ENCODE measurements around the gene CHD9. TPM values are rescaled to one million over a fixed set of nuclear protein-coding genes. Genes with fewer than 3 reads are reported as not detected.
A peak's percentile ranks its signal among the peaks of the same experiment; 100 is the strongest.

CHD9 gene
- total RNA-seq, 4 donors from 2014 or later, result 82.2 to 114 (median 91.3) TPM

DNA sequence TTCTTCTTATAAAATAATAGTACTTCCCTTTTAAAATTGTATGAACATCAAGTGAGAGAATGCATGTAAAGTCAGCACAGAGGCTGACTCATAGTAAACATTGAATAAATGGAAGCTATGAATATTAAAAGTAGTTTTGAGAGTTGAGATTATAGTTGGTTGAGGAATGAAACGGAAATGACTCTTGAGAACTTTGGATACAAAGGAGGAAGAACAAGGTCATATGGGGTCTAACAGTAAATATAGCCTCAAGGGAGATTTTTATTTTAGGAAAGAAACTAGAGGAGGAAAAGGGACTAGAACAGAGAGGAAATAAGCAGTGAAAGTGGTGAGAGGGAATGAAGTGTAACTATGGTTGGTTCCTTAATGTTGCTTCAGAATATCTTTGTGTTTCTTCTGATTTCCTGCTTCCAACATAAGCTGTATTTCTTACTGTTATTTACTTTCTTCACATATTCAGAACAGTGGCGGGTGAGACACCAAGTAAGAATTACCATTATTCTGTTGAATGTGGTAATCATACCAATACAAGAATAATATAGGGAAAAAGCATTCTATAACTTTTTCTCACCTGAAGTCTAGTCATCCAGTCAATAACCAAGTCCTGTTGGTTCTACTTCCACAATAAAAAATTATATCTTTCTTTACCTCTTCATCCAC lies 165.1 kb downstream of the CHD9 start:
- Histone ChIP-seq H3K9me3 (no peaks in the 10 kb centered on the region), H3K36me3 (peaks cover 0 to 18% (median 0%) of the 10 kb centered on the region in 3 donors), H3K27ac (peak overlapping the region in 2 of 4 donors; percentile 67 to 73), H3K27me3 (no peaks in the 10 kb centered on the region), H3K4me3 (no peak overlapping the region), H3K4me1 (peaks cover 0 to 87% (median 24%) of the 10 kb centered on the region in 4 donors)
- TF ChIP-seq EP300 (IDR thresholded peaks at IDR 0.05), result peak in 1 of 2 donors; percentile 54
- TF ChIP-seq POLR2A (IDR thresholded peaks at IDR 0.05), result no peak
- no peak for TF ChIP-seq CTCF (IDR thresholded peaks at IDR 0.05)
- 25 to 29% methylated on average over 2 of the region's 2 CpGs for WGBS, 2 donors
- no peak for DNase-seq (ENCODE audit: low spot score in 2 of 2)

DNA sequence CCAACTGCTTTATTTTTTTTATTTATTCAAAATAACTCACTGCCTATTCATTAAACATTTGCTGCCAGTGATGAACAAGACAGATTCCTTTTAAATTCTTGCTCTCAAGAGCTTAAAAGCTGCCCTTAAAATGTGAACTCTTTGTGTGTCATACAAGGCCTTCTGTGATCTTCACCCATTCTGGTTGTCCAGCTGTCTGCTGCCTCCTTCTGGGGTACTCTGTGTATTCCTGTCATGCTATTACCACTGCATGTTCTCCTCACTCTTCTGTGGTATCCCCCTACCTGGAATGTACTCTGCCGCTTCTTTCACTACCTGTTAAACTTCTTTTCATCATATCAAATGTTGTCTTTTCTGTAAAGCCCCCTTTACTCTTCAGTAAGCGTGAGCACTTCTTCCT lies 165.8 kb downstream of the CHD9 start:
- DNase-seq (ENCODE audit: low spot score in 2 of 2), result no peak
- TF ChIP-seq POLR2A (IDR thresholded peaks at IDR 0.05) (no peak), EP300 (IDR thresholded peaks at IDR 0.05) (no peak), CTCF (IDR thresholded peaks at IDR 0.05) (no peak)
- H3K4me1 ChIP-seq, result peaks cover 0 to 85% (median 22%) of the 10 kb centered on the region in 4 donors
- no peaks in the 10 kb centered on the region for H3K27me3 ChIP-seq
- H3K9me3 ChIP-seq, result no peaks in the 10 kb centered on the region
- no peak overlapping the region for H3K4me3 ChIP-seq
- H3K27ac ChIP-seq, result peak overlapping the region in 2 of 4 donors; percentile 67 to 73
- H3K36me3 ChIP-seq, result peaks cover 0 to 18% (median 0%) of the 10 kb centered on the region in 3 donors
- 76 to 91% methylated on average over 2 of the region's 2 CpGs for WGBS, 2 donors

DNA sequence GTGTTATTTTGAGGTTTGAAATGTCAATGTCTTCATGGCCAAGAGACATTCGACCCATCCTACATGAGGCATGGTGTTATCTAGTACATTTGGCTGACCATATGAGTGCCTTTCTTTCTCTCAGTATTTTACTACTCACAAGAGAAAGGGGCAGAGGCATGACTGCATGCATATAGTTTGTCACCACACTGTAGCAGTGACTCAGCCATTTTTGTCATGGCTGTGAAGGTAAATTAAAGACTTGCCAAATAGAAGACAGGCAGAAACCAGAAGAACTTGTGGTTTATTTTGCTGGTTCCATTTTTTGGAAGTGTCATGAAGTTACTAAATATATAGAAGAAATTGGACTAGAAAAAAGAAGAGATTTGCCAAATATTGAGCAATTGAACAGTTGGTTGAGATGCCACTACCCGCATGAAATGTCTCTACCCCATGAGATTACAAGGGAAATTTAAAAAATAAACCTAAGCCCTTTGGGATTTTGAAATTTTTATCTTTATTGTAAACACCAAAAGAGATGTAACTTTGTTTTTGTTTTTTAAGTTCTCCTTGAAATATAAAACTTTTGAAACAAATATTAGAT lies 170.3 kb downstream of the CHD9 start:
- TF ChIP-seq EP300 (IDR thresholded peaks at IDR 0.05) (no peak), CTCF (IDR thresholded peaks at IDR 0.05) (no peak), POLR2A (IDR thresholded peaks at IDR 0.05) (no peak)
- Histone ChIP-seq H3K4me3 (no peak overlapping the region), H3K27me3 (no peaks in the 10 kb centered on the region), H3K4me1 (peaks cover 0 to 42% (median 11%) of the 10 kb centered on the region in 4 donors), H3K36me3 (peaks cover 0 to 55% (median 5%) of the 10 kb centered on the region in 3 donors), H3K27ac (no peak overlapping the region), H3K9me3 (no peaks in the 10 kb centered on the region)
- no peak for DNase-seq (ENCODE audit: low spot score in 2 of 2)
- 69 to 74% methylated on average over 2 of the region's 2 CpGs for WGBS, 2 donors

- no peak for TF ChIP-seq EP300 (IDR thresholded peaks at IDR 0.05)
- no peak for TF ChIP-seq POLR2A (IDR thresholded peaks at IDR 0.05)
- no peak for TF ChIP-seq CTCF (IDR thresholded peaks at IDR 0.05)
- H3K27me3 ChIP-seq, result no peaks in the 10 kb centered on the region
- H3K4me1 ChIP-seq, result peaks cover 0 to 9% (median 0%) of the 10 kb centered on the region in 4 donors
- no peak for DNase-seq (ENCODE audit: low spot score in 2 of 2)
- H3K9me3 ChIP-seq, result no peaks in the 10 kb centered on the region
- 74 to 80% methylated on average over 3 of the region's 3 CpGs for WGBS, 2 donors
- no peak overlapping the region for H3K27ac ChIP-seq
- peaks cover 0 to 94% (median 5%) of the 10 kb centered on the region in 3 donors for H3K36me3 ChIP-seq
- no peak overlapping the region for H3K4me3 ChIP-seq
Measured at GRCh38 chr16:53232826-53233529, 178.2 kb downstream of the CHD9 start.

GRCh38 chr16:53234836-53235235 lies 180.0 kb downstream of the CHD9 start:
- H3K27ac ChIP-seq, result no peak overlapping the region
- H3K4me1 ChIP-seq, result peaks cover 0 to 9% (median 0%) of the 10 kb centered on the region in 4 donors
- peaks cover 0 to 97% (median 0%) of the 10 kb centered on the region in 3 donors for H3K36me3 ChIP-seq
- no peaks in the 10 kb centered on the region for H3K27me3 ChIP-seq
- TF ChIP-seq EP300 (IDR thresholded peaks at IDR 0.05) (no peak), POLR2A (IDR thresholded peaks at IDR 0.05) (no peak), CTCF (IDR thresholded peaks at IDR 0.05) (no peak)
- H3K4me3 ChIP-seq, result no peak overlapping the region
- no peak for DNase-seq (ENCODE audit: low spot score in 2 of 2)
- WGBS, 2 donors, result 83 to 86% methylated on average over 2 of the region's 2 CpGs
- H3K9me3 ChIP-seq, result no peaks in the 10 kb centered on the region
